ENCODE measurements around the gene GATAD2B.

The GATAD2B gene

GRCh38 chr1:153763365-153764225 is 159.2 kb downstream of the GATAD2B start:
- no peak for DNase-seq (ENCODE audit: low read depth in 2 of 2, low spot score in 1 of 2)

- no peak for DNase-seq (ENCODE audit: low read depth in 2 of 2, low spot score in 1 of 2)
These were observed 162.3 kb downstream of the GATAD2B start for GRCh38 chr1:153760440-153760839.

All from stimulated activated CD8-positive, alpha-beta memory T cell treated with anti-CD3 and anti-CD28 coated beads, Interleukin-4, amount 100 ng/mL, for 1 hour (primary cell).